Measurements from ENCODE around the gene LCN15.

DNA sequence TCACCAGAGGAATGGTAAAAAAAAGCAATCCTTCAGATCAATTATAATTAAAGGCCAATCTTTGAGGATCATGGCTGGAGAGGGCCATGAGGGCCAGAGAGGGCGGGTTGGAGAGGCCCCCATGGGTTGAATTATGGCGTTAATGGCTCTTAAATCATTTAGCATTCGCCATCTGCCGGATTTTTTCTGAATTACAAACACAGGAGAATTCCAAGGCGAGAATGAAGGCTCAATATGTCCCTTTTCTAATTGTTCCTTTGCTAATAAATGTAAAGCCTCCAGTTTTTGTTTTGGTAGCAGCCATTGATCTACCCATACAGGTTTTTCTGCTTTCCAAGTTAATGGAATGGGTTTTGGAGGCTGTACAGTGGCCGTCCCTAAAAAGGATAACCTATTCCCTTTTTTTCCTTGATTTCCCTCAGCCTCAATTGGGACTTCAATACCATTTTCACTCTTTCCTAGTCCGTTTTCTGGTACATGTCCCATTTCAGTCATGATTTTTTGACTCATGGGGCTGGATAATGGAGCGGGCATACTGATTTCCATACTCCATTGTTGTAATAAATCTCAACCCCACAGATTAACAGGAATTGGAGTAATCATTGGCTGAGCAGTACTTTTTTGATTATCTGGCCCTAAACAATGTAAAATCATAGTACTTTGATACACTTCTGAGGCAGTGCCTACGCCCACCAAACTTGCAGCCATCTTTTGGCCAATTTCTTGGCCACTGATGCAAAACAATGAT is 20.1 kb upstream of the LCN15 start:
- TF ChIP-seq POLR2A (IDR thresholded peaks at IDR 0.05; ENCODE audit: low read length) (no peak), GATA1 (IDR thresholded peaks at IDR 0.05; ENCODE audit: low read depth, low read length) (no peak)

Data from erythroblast (primary cell).